GM12878 (cell line): ENCODE measurements around the gene USPL1.

Experiments
- ATF7 ChIP-seq: fragments of 450-650 bp; IDR thresholded peaks from 2 replicates; pipeline ENCODE4 v1.6.1; 2016; ENCODE audit warnings: low read depth, mild to moderate bottlenecking
- CBFB ChIP-seq: IDR thresholded peaks from 2 replicates; pipeline ENCODE4 v1.6.1; 2016; ENCODE audit warnings: antibody characterized with exemption, low read depth
- MYC ChIP-seq: IDR thresholded peaks from 2 replicates; pipeline ENCODE4 v1.6.1; 2011; ENCODE audit warnings: mild to moderate bottlenecking, low read length, moderate library complexity, inconsistent platforms; ENCODE audit not compliant: insufficient read depth, insufficient replicate concordance, insufficient read length, severe bottlenecking
- POLR2AphosphoS5 ChIP-seq: IDR thresholded peaks from 2 replicates; pipeline ENCODE4 v1.6.1; 2011; ENCODE audit warnings: mild to moderate bottlenecking, low read length, inconsistent platforms
- RCOR1 ChIP-seq: conservative IDR thresholded peaks from 2 replicates; pipeline ENCODE4 v1.6.1; 2012; ENCODE audit warnings: low read depth, low read length, improper control_type of control experiment
- SREBF2 ChIP-seq: IDR thresholded peaks from 2 replicates; pipeline ENCODE4 v1.6.1; 2012; ENCODE audit warnings: mild to moderate bottlenecking, low read length
- TF ChIP-seq, protein P1 (sequence below), 3 experiments: IDR thresholded peaks in 2 of 3; conservative IDR thresholded peaks in 1 of 3; 2 replicates each; pipeline ENCODE4 v1.5.1; 2011; ENCODE audit warnings: low read depth in 3 of 3, low read length in 3 of 3, mild to moderate bottlenecking in 3 of 3, control low read depth in 2 of 3, moderate library complexity in 2 of 3, inconsistent platforms in 1 of 3, mixed read lengths in 1 of 3; ENCODE audit not compliant: control insufficient read depth in 2 of 3, insufficient read depth in 1 of 3; ENCODE audit errors: extremely low read depth in 1 of 3

- TF ChIP-seq RCOR1 (no peak), CBFB (no peak), ATF7 (no peak), SREBF2 (no peak), MYC (no peak), POLR2AphosphoS5 (no peak)
- TF ChIP-seq, protein P1, sequence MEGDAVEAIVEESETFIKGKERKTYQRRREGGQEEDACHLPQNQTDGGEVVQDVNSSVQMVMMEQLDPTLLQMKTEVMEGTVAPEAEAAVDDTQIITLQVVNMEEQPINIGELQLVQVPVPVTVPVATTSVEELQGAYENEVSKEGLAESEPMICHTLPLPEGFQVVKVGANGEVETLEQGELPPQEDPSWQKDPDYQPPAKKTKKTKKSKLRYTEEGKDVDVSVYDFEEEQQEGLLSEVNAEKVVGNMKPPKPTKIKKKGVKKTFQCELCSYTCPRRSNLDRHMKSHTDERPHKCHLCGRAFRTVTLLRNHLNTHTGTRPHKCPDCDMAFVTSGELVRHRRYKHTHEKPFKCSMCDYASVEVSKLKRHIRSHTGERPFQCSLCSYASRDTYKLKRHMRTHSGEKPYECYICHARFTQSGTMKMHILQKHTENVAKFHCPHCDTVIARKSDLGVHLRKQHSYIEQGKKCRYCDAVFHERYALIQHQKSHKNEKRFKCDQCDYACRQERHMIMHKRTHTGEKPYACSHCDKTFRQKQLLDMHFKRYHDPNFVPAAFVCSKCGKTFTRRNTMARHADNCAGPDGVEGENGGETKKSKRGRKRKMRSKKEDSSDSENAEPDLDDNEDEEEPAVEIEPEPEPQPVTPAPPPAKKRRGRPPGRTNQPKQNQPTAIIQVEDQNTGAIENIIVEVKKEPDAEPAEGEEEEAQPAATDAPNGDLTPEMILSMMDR (IDR thresholded peaks at IDR 0.05 in 2 of 3, conservative IDR thresholded peaks at IDR 0.05 in 1 of 3; ENCODE audit: control insufficient read depth in 2 of 3, extremely low read depth in 1 of 3, insufficient read depth in 1 of 3, low read depth in 3 of 3, low read length in 3 of 3), result no peak
Observed at GRCh38 chr13:30667014-30667413, 49.3 kb downstream of the USPL1 start.
